ENCODE results near the gene ATP11A. TPM values are rescaled to one million over a fixed set of nuclear protein-coding genes. Genes with fewer than 3 reads are reported as not detected.

Gene ATP11A
- total and polyA plus RNA-seq, 10 of the 15 experiments (the other 5 are each of a cell fraction or from before 2014, with no cell fraction given): 1.4 to 69.6 (median 14.4) TPM

- no TSS peak for BruUV-seq (replicated peaks)
- Histone ChIP-seq H3K27ac (ENCODE audit: control insufficient read depth, insufficient read depth) (no peak overlapping the region), H3K9ac (ENCODE audit: control insufficient read depth, insufficient read depth, low read length) (no peak overlapping the region), H3K4me2 (ENCODE audit: control insufficient read depth, insufficient read depth) (no peak overlapping the region), H3K36me3 (ENCODE audit: control insufficient read depth in 2 of 2, insufficient read depth in 2 of 2, low read length in 1 of 2) (no peaks in the 10 kb centered on the region), H4K20me1 (ENCODE audit: control insufficient read depth, insufficient read depth) (no peaks in the 10 kb centered on the region; the same call in 1 of the 2 replicates), H3K79me2 (ENCODE audit: control insufficient read depth, insufficient read depth, low read length) (no peaks in the 10 kb centered on the region), H3K4me3 (no peak overlapping the region), H3K9me3 (replicated peaks; ENCODE audit: control insufficient read depth, insufficient read depth, low read length) (no peaks in the 10 kb centered on the region; the same call in 2 of the 3 replicates), H3K4me1 (ENCODE audit: control insufficient read depth, insufficient read depth, low read length) (no peaks in the 10 kb centered on the region), H3K27me3 (replicated peaks in 1 of 2; ENCODE audit: control insufficient read depth in 2 of 2, insufficient read depth in 2 of 2, low read length in 1 of 2) (peaks cover 0 to 5% of the 10 kb centered on the region in 2 experiments; a peak in 2 of 4 replicates), H2AFZ (ENCODE audit: control insufficient read depth, low read depth, low read length) (no peak overlapping the region)
- no peak for ATAC-seq
- TF ChIP-seq ATF3 (IDR thresholded peaks at IDR 0.05; ENCODE audit: borderline replicate concordance, extremely low read depth, low read depth, low read length): no peak
- no peak for TF ChIP-seq RAD21 (IDR thresholded peaks at IDR 0.05; ENCODE audit: insufficient read depth, low read depth, low read length)
- TF ChIP-seq IRF5 (IDR thresholded peaks at IDR 0.05; ENCODE audit: borderline replicate concordance): no peak
- no peak for TF ChIP-seq NR2C2 (IDR thresholded peaks at IDR 0.05; ENCODE audit: borderline replicate concordance, control insufficient read depth, insufficient read length, low read depth)
- TF ChIP-seq TCF12 (IDR thresholded peaks at IDR 0.05; ENCODE audit: low read depth, low read length): no peak
- in situ Hi-C loops (cut with MboI) (no loop called here), intact Hi-C loops (cut with micrococcal nuclease; ENCODE audit: unreplicated experiment) (no loop called here)
- no peak for FAIRE-seq
- ChIA-PET RAD21 (ENCODE audit: unreplicated experiment) (no interaction called here), CTCF (no interaction called here), POLR2A (no interaction called here), SMC1A (ENCODE audit: uncharacterized antibody, unreplicated experiment) (no interaction called here)
- WGBS (ENCODE audit: insufficient coverage, insufficient replicate concordance, low lambda C conversion rate, missing lambda C conversion rate): 57% methylated on average over 24 of the region's 24 CpGs
- DNase-seq (ENCODE audit: low read depth, low spot score): no peak
These were observed 221.5 kb downstream of the ATP11A start for GRCh38 chr13:112911285-112911701.

GRCh38 chr13:112911883-112912282, 222.0 kb downstream of the ATP11A start:
- CTCF ChIA-PET: interaction anchor here (0.7 kb wide), 1 partner anchor 320 kb away, joined by 3 read pairs; no protein-coding TSS in a partner anchor
- no peak for FAIRE-seq
- TF ChIP-seq IRF5 (IDR thresholded peaks at IDR 0.05; ENCODE audit: borderline replicate concordance) (no peak), RELB (IDR thresholded peaks at IDR 0.05; ENCODE audit: low read depth) (no peak), ATF2 (IDR thresholded peaks at IDR 0.05; ENCODE audit: low read length) (no peak)

More at GRCh38 chr13:112911883-112912282, 222.0 kb downstream of the ATP11A start:
- no peak overlapping the region for H3K27ac ChIP-seq (ENCODE audit: control insufficient read depth, insufficient read depth)
- WGBS (ENCODE audit: insufficient coverage, insufficient replicate concordance, low lambda C conversion rate, missing lambda C conversion rate): 55% methylated on average over 6 of the region's 6 CpGs
- H4K20me1 ChIP-seq (ENCODE audit: control insufficient read depth, insufficient read depth): no peaks in the 10 kb centered on the region; the same call in 1 of the 2 replicates
- POLR2A ChIA-PET: no interaction called here
- BruUV-seq (replicated peaks): no TSS peak
- no peak overlapping the region for H3K4me3 ChIP-seq
- no peak for ATAC-seq
- in situ Hi-C loops (cut with MboI) (no loop called here), intact Hi-C loops (cut with micrococcal nuclease; ENCODE audit: unreplicated experiment) (no loop called here)
- no peak overlapping the region for H3K4me2 ChIP-seq (ENCODE audit: control insufficient read depth, insufficient read depth)
- no peak overlapping the region for H3K9ac ChIP-seq (ENCODE audit: control insufficient read depth, insufficient read depth, low read length)
- no peak for DNase-seq (ENCODE audit: low read depth, low spot score)
- RAD21 ChIA-PET (ENCODE audit: unreplicated experiment): no interaction called here
- no peaks in the 10 kb centered on the region for H3K4me1 ChIP-seq (ENCODE audit: control insufficient read depth, insufficient read depth, low read length)
- peaks cover 0 to 5% of the 10 kb centered on the region in 2 experiments; a peak in 1 of 4 replicates for H3K27me3 ChIP-seq (replicated peaks in 1 of 2; ENCODE audit: control insufficient read depth in 2 of 2, insufficient read depth in 2 of 2, low read length in 1 of 2)
- H3K79me2 ChIP-seq (ENCODE audit: control insufficient read depth, insufficient read depth, low read length): no peaks in the 10 kb centered on the region
- no peaks in the 10 kb centered on the region; the same call in 2 of the 3 replicates for H3K9me3 ChIP-seq (replicated peaks; ENCODE audit: control insufficient read depth, insufficient read depth, low read length)
- H2AFZ ChIP-seq (ENCODE audit: control insufficient read depth, low read depth, low read length): no peak overlapping the region
- SMC1A ChIA-PET (ENCODE audit: uncharacterized antibody, unreplicated experiment): no interaction called here
- H3K36me3 ChIP-seq (ENCODE audit: control insufficient read depth in 2 of 2, insufficient read depth in 2 of 2, low read length in 1 of 2): no peaks in the 10 kb centered on the region

All from GM12878 (cell line).